PFSK-1 (cell line): ENCODE data around the gene TBC1D24.

Source experiments
- POLR2AphosphoS5 ChIP-seq: IDR thresholded peaks from 2 replicates; pipeline ENCODE4 v1.6.1; 2012; ENCODE audit warnings: low read depth, mild to moderate bottlenecking, control low read depth, low read length, moderate library complexity
- TAF1 ChIP-seq: IDR thresholded peaks from 2 replicates; pipeline ENCODE4 v1.6.1; 2012; ENCODE audit warnings: low read length, control low read depth, borderline replicate concordance; ENCODE audit not compliant: insufficient read depth
- TF ChIP-seq, protein P1 (sequence below), 2 experiments: IDR thresholded peaks; 2 replicates each; pipeline versions ENCODE4 v1.6.1 to v1.8.0; 2011 to 2012; ENCODE audit warnings: low read depth in 2 of 2, low read length in 2 of 2, control low read depth in 1 of 2, inconsistent platforms in 1 of 2, mild to moderate bottlenecking in 1 of 2, moderate library complexity in 1 of 2; ENCODE audit not compliant: insufficient read depth in 1 of 2

DNA sequence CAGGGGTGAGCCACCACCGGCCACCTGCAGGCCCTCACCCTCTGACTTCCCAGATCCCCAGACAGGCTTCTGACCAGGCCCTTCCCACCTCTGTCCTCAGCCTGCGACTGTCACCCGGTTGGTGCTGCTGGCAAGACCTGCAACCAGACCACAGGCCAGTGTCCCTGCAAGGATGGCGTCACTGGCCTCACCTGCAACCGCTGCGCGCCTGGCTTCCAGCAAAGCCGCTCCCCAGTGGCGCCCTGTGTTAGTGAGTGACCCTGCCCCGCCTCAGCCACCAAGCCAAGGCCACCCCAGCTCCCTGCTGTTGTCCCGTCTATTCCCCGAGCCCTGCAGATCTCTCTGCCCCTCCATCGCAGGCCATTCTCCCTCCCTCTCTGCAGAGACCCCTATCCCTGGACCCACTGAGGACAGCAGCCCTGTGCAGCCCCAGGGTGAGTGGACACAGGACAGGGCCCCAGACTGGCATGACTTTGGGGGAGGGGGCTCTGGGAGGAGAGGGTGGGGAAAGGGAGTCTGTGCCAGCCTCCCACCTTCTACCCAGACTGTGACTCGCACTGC is 2.0 kb upstream of the TBC1D24 start:
- TF ChIP-seq TAF1, result no peak
- no peak for TF ChIP-seq POLR2AphosphoS5
- TF ChIP-seq, protein P1, sequence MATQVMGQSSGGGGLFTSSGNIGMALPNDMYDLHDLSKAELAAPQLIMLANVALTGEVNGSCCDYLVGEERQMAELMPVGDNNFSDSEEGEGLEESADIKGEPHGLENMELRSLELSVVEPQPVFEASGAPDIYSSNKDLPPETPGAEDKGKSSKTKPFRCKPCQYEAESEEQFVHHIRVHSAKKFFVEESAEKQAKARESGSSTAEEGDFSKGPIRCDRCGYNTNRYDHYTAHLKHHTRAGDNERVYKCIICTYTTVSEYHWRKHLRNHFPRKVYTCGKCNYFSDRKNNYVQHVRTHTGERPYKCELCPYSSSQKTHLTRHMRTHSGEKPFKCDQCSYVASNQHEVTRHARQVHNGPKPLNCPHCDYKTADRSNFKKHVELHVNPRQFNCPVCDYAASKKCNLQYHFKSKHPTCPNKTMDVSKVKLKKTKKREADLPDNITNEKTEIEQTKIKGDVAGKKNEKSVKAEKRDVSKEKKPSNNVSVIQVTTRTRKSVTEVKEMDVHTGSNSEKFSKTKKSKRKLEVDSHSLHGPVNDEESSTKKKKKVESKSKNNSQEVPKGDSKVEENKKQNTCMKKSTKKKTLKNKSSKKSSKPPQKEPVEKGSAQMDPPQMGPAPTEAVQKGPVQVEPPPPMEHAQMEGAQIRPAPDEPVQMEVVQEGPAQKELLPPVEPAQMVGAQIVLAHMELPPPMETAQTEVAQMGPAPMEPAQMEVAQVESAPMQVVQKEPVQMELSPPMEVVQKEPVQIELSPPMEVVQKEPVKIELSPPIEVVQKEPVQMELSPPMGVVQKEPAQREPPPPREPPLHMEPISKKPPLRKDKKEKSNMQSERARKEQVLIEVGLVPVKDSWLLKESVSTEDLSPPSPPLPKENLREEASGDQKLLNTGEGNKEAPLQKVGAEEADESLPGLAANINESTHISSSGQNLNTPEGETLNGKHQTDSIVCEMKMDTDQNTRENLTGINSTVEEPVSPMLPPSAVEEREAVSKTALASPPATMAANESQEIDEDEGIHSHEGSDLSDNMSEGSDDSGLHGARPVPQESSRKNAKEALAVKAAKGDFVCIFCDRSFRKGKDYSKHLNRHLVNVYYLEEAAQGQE (IDR thresholded peaks at IDR 0.05; ENCODE audit: insufficient read depth in 1 of 2, low read depth in 2 of 2, low read length in 2 of 2), result no peak
